ENCODE measurements around the gene AP4S1.
"Not testable (repeated sequence)": the region's sequence is repeated elsewhere in the genome, so short reads cannot be mapped to it uniquely, and the experiment has no call there.

Gene AP4S1

GRCh38 chr14:31045501-31046080 lies 20.1 kb downstream of the AP4S1 start:
- DNase-seq: no peak

- DNase-seq: no peak
Observed at GRCh38 chr14:31047503-31047902, 22.1 kb downstream of the AP4S1 start.

GRCh38 chr14:31051023-31051422 lies 25.6 kb downstream of the AP4S1 start:
- DNase-seq: no peak

- DNase-seq: no peak
Observed at GRCh38 chr14:31051511-31051910, 26.1 kb downstream of the AP4S1 start.

GRCh38 chr14:31052905-31053586 lies 27.6 kb downstream of the AP4S1 start:
- not testable (repeated sequence) for DNase-seq

- DNase-seq: no peak
Observed at GRCh38 chr14:31057035-31057434, 31.6 kb downstream of the AP4S1 start.

GRCh38 chr14:31057701-31058364 lies 32.4 kb downstream of the AP4S1 start:
- no peak for DNase-seq

- peak; percentile 9 for DNase-seq
Observed at GRCh38 chr14:31059152-31059924, 33.9 kb downstream of the AP4S1 start.

- no peak for DNase-seq
Observed at GRCh38 chr14:31060253-31060875, 34.9 kb downstream of the AP4S1 start.

- DNase-seq: not testable (repeated sequence)
Observed at GRCh38 chr14:31062908-31063307, 37.5 kb downstream of the AP4S1 start.

- no peak for DNase-seq
Observed at GRCh38 chr14:31068235-31068634, 42.8 kb downstream of the AP4S1 start.

GRCh38 chr14:31069343-31069742 lies 43.9 kb downstream of the AP4S1 start:
- DNase-seq: peak; percentile 7

- no peak for DNase-seq
Observed at GRCh38 chr14:31070431-31070830, 45.0 kb downstream of the AP4S1 start.

- DNase-seq: no peak
Observed at GRCh38 chr14:31071151-31071550, 45.7 kb downstream of the AP4S1 start.

- DNase-seq: no peak
Observed at GRCh38 chr14:31075144-31075543, 49.7 kb downstream of the AP4S1 start.

- no peak for DNase-seq
Observed at GRCh38 chr14:31078766-31079165, 53.3 kb downstream of the AP4S1 start.

GRCh38 chr14:31080056-31080455 lies 54.6 kb downstream of the AP4S1 start:
- no peak for DNase-seq

- DNase-seq: no peak
Observed at GRCh38 chr14:31080484-31080883, 55.0 kb downstream of the AP4S1 start.

GRCh38 chr14:31083781-31084180 lies 58.3 kb downstream of the AP4S1 start:
- no peak for DNase-seq

- no peak for DNase-seq
Observed at GRCh38 chr14:31084385-31084784, 58.9 kb downstream of the AP4S1 start.

- no peak for DNase-seq
Observed at GRCh38 chr14:31085027-31085426, 59.6 kb downstream of the AP4S1 start.

- not testable (repeated sequence) for DNase-seq
Observed at GRCh38 chr14:31086466-31086865, 61.0 kb downstream of the AP4S1 start.
